Measurements from ENCODE around the gene AK1. TPM values are rescaled to one million over a fixed set of nuclear protein-coding genes. Genes with fewer than 3 reads are reported as not detected.

AK1 gene
- total and polyA plus RNA-seq, 2 of the 13 experiments (the other 11 are each of a cell fraction or from before 2014, with no cell fraction given): 19.1 to 32.8 TPM

- 0 out of 2 replicates have a peak, but pooled peaks have one; percentile 30 for TF ChIP-seq ZC3H13 (CRISPR knock-in tag; IDR thresholded peaks at IDR 0.05)
- TF ChIP-seq KLF15 (CRISPR knock-in tag; IDR thresholded peaks at IDR 0.05; ENCODE audit: borderline replicate concordance): no peak
- TF ChIP-seq PHF5A (CRISPR knock-in tag; IDR thresholded peaks at IDR 0.05; ENCODE audit: low read depth, unreplicated experiment): no peak
- TF ChIP-seq SAFB2 (CRISPR knock-in tag; IDR thresholded peaks at IDR 0.05; ENCODE audit: borderline replicate concordance, low read depth): no peak
- TF ChIP-seq GLMP (CRISPR knock-in tag; IDR thresholded peaks at IDR 0.05; ENCODE audit: borderline replicate concordance): no peak
- no peak for TF ChIP-seq CREB3 (CRISPR knock-in tag; IDR thresholded peaks at IDR 0.05)
- no peak; the same call in 1 of the 2 replicates for TF ChIP-seq ARID5B (CRISPR knock-in tag; IDR thresholded peaks at IDR 0.05)
- TF ChIP-seq NONO (IDR thresholded peaks at IDR 0.05): no peak
- TF ChIP-seq NONO (CRISPR knock-in tag; conservative IDR thresholded peaks at IDR 0.05): peak; percentile 85
- TF ChIP-seq RFXAP (CRISPR knock-in tag; IDR thresholded peaks at IDR 0.05; ENCODE audit: borderline replicate concordance): no peak
- TF ChIP-seq BHLHE40 (IDR thresholded peaks at IDR 0.05; ENCODE audit: low read length): no peak
- no peak; the same call in 1 of the 2 replicates for TF ChIP-seq HOXA9 (CRISPR knock-in tag; IDR thresholded peaks at IDR 0.05; ENCODE audit: borderline replicate concordance)
- TF ChIP-seq ZNF609 (CRISPR knock-in tag; IDR thresholded peaks at IDR 0.05; ENCODE audit: borderline replicate concordance): 0 out of 2 replicates have a peak, but pooled peaks have one; percentile 43
- TF ChIP-seq SKIL (CRISPR knock-in tag; IDR thresholded peaks at IDR 0.05; ENCODE audit: borderline replicate concordance): no peak
- no peak for TF ChIP-seq ZNF772 (CRISPR knock-in tag; IDR thresholded peaks at IDR 0.05)
- TF ChIP-seq ZSCAN29 (CRISPR knock-in tag; conservative IDR thresholded peaks at IDR 0.05): no peak
Measured at GRCh38 chr9:127877566-127877998, at the start of gene AK1 (continued).

Data from HepG2 (cell line).